ENCODE measurements around the gene DGCR8. TPM values are rescaled to one million over a fixed set of nuclear protein-coding genes. Genes with fewer than 3 reads are reported as not detected.

Gene DGCR8
- total RNA-seq, 1 donor = 44.2 TPM

DNA sequence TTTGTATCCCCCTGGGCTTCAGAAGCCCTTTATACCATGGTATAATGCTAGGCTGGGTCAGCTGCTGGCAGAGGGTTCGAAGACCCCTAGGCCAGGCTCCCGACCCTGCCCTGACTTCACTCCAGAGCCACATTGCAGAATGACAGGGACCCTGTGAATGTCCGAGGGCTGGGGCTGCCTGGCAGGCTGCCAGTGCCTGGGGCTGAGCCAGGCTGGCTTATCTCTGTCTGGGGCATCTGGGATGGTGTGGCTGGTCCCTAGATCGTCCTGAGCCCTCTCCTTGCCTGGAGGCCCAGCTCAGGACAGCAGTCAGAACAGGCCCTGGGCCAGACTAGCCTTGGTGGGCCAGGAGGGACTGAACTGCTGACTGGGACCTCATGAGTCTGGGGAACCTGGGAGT is 55.2 kb downstream of the DGCR8 start:
- no peak overlapping the region for H3K27ac ChIP-seq (ENCODE audit: low read depth, low read length)
- H4K20me1 ChIP-seq (ENCODE audit: insufficient read depth, low read length) = peaks cover 54% of the 10 kb centered on the region
- TF ChIP-seq, protein P1, sequence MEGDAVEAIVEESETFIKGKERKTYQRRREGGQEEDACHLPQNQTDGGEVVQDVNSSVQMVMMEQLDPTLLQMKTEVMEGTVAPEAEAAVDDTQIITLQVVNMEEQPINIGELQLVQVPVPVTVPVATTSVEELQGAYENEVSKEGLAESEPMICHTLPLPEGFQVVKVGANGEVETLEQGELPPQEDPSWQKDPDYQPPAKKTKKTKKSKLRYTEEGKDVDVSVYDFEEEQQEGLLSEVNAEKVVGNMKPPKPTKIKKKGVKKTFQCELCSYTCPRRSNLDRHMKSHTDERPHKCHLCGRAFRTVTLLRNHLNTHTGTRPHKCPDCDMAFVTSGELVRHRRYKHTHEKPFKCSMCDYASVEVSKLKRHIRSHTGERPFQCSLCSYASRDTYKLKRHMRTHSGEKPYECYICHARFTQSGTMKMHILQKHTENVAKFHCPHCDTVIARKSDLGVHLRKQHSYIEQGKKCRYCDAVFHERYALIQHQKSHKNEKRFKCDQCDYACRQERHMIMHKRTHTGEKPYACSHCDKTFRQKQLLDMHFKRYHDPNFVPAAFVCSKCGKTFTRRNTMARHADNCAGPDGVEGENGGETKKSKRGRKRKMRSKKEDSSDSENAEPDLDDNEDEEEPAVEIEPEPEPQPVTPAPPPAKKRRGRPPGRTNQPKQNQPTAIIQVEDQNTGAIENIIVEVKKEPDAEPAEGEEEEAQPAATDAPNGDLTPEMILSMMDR (IDR thresholded peaks at IDR 0.05; ENCODE audit: extremely low read depth, low read depth, low read length) = no peak
- peaks cover 83% of the 10 kb centered on the region for H3K79me2 ChIP-seq (ENCODE audit: insufficient read depth, low read length)
- H3K4me3 ChIP-seq (ENCODE audit: insufficient read depth, low read length) = no peak overlapping the region
- peaks cover 19% of the 10 kb centered on the region for H3K4me1 ChIP-seq (ENCODE audit: insufficient read depth, low read length)
- no peak overlapping the region for H2AFZ ChIP-seq (ENCODE audit: low read length)
- H3K36me3 ChIP-seq (ENCODE audit: insufficient read depth, low read length) = peaks cover 5% of the 10 kb centered on the region
- H3K4me2 ChIP-seq (ENCODE audit: insufficient read depth, low read length) = no peak overlapping the region
- no peaks in the 10 kb centered on the region for H3K27me3 ChIP-seq (ENCODE audit: insufficient read depth, low read length)
- H3K9me3 ChIP-seq (ENCODE audit: low read depth, low read length) = no peaks in the 10 kb centered on the region
- no peak for DNase-seq (ENCODE audit: insufficient read length, low spot score, missing footprints)

DNA sequence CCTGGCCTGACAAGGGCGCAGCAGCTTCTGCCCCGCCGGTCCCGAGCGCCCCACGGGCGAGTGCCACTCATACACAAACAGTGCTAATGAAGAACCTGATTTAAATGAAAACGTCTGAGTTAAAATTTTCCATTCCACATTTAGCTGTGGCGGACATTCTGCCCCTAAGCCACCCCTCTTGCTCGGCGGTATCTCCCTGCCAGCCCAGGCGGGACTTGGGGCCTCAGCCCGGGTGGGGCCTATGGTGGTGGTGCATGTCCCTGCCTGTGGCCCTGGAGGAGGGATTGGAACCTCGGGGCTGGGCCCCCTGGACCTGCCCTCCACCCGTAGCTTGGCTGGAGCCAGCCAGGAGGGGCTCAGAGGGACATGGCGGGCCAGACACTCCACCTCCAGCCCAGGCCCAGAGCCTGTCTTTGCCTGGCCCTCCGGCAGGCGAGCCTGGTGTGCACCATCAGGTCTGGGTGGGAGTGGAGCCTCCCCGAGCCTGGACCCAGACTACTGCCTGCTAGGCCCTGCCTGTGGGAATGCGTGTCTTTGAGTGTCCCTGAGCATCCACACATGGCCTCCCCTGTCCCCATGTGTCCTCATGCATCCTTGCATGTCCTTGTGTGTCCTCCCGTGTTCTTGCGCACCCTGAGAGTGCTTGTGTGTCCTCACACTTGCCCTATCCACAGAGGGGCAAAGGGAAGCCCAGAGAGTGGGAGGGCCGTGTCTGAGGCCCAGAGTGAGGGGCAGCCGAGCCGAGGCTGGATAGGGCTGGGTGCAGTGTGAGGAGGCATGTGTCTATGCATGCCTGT is 56.0 kb downstream of the DGCR8 start:
- Histone ChIP-seq H4K20me1 (ENCODE audit: insufficient read depth, low read length) (peaks cover 54% of the 10 kb centered on the region), H3K9me3 (ENCODE audit: low read depth, low read length) (no peaks in the 10 kb centered on the region), H3K79me2 (ENCODE audit: insufficient read depth, low read length) (peaks cover 89% of the 10 kb centered on the region), H3K4me3 (ENCODE audit: insufficient read depth, low read length) (no peak overlapping the region), H3K36me3 (ENCODE audit: insufficient read depth, low read length) (peaks cover 5% of the 10 kb centered on the region), H3K4me2 (ENCODE audit: insufficient read depth, low read length) (no peak overlapping the region), H3K27ac (ENCODE audit: low read depth, low read length) (no peak overlapping the region), H3K27me3 (ENCODE audit: insufficient read depth, low read length) (no peaks in the 10 kb centered on the region), H3K4me1 (ENCODE audit: insufficient read depth, low read length) (peaks cover 17% of the 10 kb centered on the region), H2AFZ (ENCODE audit: low read length) (no peak overlapping the region)
- TF ChIP-seq, protein P1 (IDR thresholded peaks at IDR 0.05; ENCODE audit: extremely low read depth, low read depth, low read length) = no peak
- no peak for DNase-seq (ENCODE audit: insufficient read length, low spot score, missing footprints)

DNA sequence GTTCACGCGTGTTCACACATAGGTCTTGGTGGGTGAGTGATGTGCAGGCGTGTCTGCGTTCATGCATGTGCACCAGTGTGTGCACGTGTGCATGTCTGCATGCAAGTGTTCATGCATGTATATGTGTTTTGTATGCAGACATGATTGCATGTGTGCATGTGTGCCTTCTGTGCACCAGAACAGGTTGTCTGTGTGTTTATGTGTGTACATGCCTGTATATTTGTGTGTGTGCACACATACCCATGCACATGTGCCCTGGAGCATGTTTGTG is 56.5 kb downstream of the DGCR8 start:
- no peak for DNase-seq (ENCODE audit: insufficient read length, low spot score, missing footprints)
- Histone ChIP-seq H3K4me1 (ENCODE audit: insufficient read depth, low read length) (peaks cover 21% of the 10 kb centered on the region), H3K27me3 (ENCODE audit: insufficient read depth, low read length) (no peaks in the 10 kb centered on the region), H4K20me1 (ENCODE audit: insufficient read depth, low read length) (peaks cover 54% of the 10 kb centered on the region), H3K4me2 (ENCODE audit: insufficient read depth, low read length) (no peak overlapping the region), H2AFZ (ENCODE audit: low read length) (no peak overlapping the region), H3K27ac (ENCODE audit: low read depth, low read length) (no peak overlapping the region), H3K79me2 (ENCODE audit: insufficient read depth, low read length) (peaks cover 89% of the 10 kb centered on the region), H3K36me3 (ENCODE audit: insufficient read depth, low read length) (peaks cover 5% of the 10 kb centered on the region), H3K4me3 (ENCODE audit: insufficient read depth, low read length) (no peak overlapping the region), H3K9me3 (ENCODE audit: low read depth, low read length) (no peaks in the 10 kb centered on the region)
- TF ChIP-seq, protein P1 (IDR thresholded peaks at IDR 0.05; ENCODE audit: extremely low read depth, low read depth, low read length) = no peak

DNA sequence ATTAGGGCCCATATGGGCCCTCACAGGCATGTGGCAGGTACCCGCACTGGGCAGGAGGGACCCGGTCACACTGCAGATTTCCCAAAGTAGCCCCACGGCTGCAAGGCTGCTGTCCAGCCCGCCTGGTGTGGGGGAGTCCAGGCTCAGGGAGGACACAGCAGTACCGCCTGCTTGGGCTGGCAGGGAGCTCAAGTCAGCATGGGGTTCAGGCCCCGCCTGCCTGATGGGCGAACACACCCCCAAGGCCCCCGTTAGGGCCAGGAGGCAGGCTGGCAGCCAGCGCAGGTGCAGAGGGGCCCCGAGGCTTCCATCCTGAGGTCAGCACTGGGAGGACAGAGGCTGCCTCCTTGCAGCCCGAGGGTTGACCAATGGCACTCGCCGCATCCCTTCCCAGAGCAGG is 57.1 kb downstream of the DGCR8 start:
- DNase-seq (ENCODE audit: insufficient read length, low spot score, missing footprints) = no peak
- Histone ChIP-seq H3K36me3 (ENCODE audit: insufficient read depth, low read length) (peaks cover 5% of the 10 kb centered on the region), H3K4me1 (ENCODE audit: insufficient read depth, low read length) (peaks cover 27% of the 10 kb centered on the region), H3K79me2 (ENCODE audit: insufficient read depth, low read length) (peaks cover 86% of the 10 kb centered on the region), H3K9me3 (ENCODE audit: low read depth, low read length) (no peaks in the 10 kb centered on the region), H3K27ac (ENCODE audit: low read depth, low read length) (no peak overlapping the region), H3K4me2 (ENCODE audit: insufficient read depth, low read length) (no peak overlapping the region), H3K4me3 (ENCODE audit: insufficient read depth, low read length) (no peak overlapping the region), H3K27me3 (ENCODE audit: insufficient read depth, low read length) (no peaks in the 10 kb centered on the region), H4K20me1 (ENCODE audit: insufficient read depth, low read length) (peaks cover 54% of the 10 kb centered on the region), H2AFZ (ENCODE audit: low read length) (no peak overlapping the region)
- TF ChIP-seq, protein P1 (IDR thresholded peaks at IDR 0.05; ENCODE audit: extremely low read depth, low read depth, low read length) = no peak

Data from osteoblast (primary cell).